ENCODE measurements around the gene QKI.
"Not testable (repeated sequence)": the region's sequence is repeated elsewhere in the genome, so short reads cannot be mapped to it uniquely, and the experiment has no call there.

QKI gene

DNA sequence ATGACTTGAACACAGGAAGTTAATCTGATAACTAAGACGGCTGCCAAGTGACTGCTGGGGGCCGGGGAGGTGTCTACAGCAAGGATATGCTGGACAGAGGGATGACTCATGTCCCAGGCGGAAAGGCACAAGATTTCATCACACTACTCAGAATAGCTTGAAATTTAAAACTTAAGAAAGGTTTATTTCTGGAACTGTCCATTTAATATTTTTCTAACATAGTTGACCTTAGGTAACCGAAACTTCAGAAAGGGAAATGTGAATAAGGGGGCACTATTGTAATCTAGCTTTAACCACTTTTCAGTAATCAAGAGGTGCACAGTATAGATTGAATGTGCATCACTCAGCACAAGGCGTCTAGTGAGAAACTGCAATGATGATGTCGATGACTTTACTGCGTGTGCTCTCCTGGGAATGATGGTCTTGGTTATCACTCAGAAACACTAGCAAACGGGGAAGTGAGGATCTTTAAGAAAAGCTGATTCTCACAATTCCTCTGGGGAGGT lies 171.5 kb downstream of the QKI start:
- DNase-seq: no peak

DNA sequence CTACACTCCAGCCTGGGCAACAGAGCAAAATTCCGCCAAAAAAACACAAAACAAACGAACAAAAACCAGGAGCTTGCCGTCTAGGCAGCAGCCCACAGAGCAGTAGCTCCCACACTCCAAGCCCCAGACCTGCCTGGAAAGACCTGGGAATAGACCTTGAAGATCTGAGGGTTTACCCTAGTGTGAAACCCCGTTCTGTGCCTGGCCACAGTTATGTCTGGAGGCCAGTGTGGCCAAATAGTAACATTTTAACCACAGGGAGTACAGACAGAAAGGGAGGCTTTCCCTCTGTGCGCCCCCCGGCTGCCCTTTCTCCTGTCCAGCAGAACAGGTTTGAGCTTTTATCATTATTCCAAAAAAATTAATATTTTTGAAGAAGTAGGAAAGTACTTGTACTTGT lies 172.4 kb downstream of the QKI start:
- DNase-seq: no peak

- no peak for DNase-seq
Measured at GRCh38 chr6:163588220-163588919, 173.9 kb downstream of the QKI start.

GRCh38 chr6:163589387-163589786 lies 174.9 kb downstream of the QKI start:
- DNase-seq: no peak

DNA sequence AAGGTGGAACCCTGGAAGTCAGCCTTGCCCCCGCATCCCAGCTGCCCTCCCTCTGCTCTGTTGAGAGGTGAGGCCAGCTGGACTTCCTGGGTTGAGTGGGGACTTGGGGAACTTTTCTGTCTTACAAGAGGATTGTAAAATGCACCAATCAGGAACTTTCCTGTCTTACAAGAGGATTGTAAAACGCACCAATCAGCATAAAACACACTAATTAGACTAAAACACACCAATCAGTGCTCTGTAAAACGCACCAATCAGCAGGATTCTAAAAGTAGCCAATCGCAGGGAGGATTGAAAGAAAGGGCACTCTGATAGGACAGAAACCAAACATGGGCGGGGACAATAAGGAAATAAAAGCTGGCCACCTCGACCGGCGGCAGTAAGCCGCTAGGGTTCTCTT lies 175.6 kb downstream of the QKI start:
- not testable (repeated sequence) for DNase-seq

DNA sequence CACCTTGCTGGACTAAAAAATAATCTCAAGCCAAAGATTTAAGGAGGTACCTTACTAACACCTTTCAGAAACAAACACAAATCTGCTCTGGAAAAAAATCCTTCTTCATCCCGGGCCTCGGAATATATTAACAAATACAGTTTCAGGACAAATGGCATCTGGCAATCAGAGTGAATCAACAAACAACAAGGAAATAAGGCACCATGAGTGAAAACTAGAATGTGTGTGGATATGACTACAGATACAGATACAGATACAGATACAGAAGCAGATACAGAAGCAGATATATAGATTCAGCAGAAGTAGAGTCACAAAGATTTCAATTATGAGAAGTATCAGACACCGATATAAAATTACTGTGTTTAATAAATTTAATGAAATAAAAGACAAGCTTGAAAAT lies 178.4 kb downstream of the QKI start:
- DNase-seq: no peak

- DNase-seq: no peak
Measured at GRCh38 chr6:163596174-163596573, 181.7 kb downstream of the QKI start.

GRCh38 chr6:163599136-163599535 lies 184.6 kb downstream of the QKI start:
- no peak for DNase-seq

- no peak for DNase-seq
Measured at GRCh38 chr6:163599684-163600083, 185.2 kb downstream of the QKI start.

- DNase-seq: no peak
Measured at GRCh38 chr6:163600331-163600730, 185.8 kb downstream of the QKI start.

- no peak for DNase-seq
Measured at GRCh38 chr6:163600781-163601180, 186.3 kb downstream of the QKI start.

- no peak for DNase-seq
Measured at GRCh38 chr6:163602851-163603250, 188.3 kb downstream of the QKI start.

DNA sequence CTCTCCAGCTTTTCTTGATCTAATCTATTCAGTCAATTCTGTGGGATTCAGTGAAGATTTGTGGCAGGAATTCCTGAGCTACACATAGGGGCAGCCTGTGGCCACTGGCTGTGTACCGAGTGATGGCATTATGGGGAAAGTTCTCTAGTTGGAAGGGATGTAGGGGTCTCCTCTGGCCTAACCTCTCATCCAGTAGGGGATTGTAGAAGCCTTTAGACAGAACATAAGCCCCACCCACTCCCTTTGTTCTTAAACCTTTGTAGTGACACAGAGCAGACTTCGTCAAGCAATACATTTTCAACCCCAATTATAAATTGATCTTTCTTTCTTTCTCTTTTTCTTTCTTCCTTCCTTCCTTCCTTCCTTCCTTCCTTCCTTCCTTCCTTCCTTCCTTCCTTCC lies 188.9 kb downstream of the QKI start:
- DNase-seq: no peak

DNA sequence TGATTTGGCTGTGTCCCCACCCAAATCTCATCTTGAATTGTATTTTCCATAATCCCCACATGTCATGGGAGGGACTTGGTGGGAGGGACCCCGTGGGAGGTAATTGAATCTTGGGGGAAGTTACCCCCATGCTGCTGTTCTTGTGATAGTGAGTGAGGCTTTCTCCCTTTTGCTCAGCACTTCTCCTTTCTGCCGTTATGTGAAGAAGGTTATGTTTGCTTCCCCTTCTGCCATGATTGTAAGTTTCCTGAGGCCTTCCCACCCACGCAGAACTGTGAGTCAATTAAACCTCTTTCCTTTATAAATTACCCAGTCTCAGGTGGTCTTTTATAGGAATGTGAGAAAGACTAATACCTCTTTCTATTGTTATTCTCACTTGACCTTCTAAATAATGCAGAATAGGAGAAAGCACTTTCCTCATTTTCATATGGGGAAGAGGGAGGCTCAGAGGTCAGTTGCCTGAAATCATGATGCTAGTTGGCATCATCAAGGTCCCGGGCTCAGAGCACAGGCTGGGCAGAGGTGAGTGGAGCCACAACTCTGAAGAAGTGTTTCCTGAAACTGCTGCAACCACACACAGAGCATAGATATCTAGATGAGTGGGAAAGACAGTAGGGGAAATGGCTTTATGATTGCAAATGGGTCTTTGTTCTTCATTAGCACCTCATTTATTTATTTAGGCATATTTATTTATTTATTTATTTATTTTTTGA lies 191.0 kb downstream of the QKI start:
- no peak for DNase-seq

- no peak for DNase-seq
Measured at GRCh38 chr6:163607792-163608191, 193.3 kb downstream of the QKI start.

DNA sequence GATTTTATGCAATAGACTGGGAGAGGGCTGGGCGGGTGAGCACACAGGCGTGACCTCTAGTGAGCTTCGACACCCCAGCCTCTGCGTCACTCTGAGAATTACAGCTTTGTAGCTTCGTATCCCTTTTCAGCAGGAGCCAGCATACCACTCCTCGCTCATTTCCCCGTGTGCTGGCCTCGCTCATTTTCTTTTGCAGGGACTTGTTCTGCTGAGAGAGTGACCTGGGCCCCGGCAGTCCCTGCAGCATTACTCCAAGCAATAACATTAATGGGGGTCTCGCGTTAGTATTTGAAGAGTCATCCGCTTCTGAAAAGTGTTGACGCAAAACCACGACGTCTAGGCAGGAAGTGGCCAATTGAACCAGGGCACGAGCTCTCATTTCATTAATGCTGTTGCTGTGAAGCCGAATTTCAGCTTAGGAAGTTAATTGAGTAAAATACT lies 193.7 kb downstream of the QKI start:
- no peak for DNase-seq

DNA sequence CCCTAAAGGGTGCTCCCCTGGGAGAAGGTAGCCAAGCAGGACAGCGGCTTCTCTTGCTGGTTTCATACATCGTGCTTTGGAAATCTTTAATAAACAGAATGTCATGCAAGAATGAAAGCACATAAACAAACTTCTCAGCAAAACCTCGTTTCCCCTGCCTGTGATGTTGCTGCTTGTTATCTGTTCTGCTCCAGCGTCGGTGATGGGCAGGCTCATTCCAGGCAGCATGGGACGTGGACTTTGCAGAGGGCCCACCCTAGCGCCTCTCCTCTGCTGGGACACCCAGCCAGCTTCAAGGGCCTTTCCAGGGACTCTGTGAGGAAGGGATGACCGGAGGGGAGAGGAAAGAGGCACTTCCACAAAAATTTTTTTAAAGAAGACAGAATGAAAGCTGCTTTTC lies 197.7 kb downstream of the QKI start:
- no peak for DNase-seq

DNA sequence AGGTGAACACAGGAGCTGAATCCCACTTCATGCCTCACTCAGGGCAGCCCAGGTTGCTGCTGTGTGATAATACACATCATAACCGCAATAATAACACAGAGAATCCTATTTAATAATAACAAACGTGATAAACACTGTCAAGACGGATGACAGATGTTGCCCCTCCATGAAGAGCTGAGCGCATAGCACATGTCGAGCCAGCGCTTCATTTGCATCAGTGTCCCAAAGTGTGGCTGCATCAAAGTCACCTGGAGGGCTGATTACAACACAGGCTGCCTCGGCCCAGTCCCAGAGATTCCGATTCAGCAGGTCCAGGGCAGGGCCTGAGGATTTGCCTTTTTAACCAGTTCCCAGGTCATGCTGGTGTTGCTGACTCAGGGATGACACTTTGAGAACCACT lies 198.5 kb downstream of the QKI start:
- no peak for DNase-seq

DNA sequence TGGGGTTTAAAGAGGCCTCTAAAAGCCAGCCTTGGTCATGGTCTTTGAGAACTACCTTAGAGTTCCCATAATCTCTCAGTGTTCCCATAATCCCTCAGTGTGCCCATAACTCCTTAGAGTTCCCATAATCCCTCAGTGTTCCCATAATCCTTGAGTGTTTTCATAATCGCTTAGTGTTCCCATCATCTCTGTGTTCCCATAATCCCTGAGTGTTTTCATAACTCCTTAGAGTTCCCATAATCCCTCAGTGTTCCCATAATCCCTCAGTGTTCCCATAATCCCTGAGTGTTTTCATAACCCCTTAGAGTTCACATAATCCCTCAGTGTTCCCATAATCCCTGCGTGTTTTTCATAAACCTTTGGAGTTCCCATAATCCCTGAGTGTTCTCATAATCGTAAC lies 199.2 kb downstream of the QKI start:
- DNase-seq: no peak

GRCh38 chr6:163616452-163616851 lies 201.9 kb downstream of the QKI start:
- DNase-seq: no peak

- DNase-seq: no peak
Measured at GRCh38 chr6:163617549-163617948, 203.0 kb downstream of the QKI start.

DNA sequence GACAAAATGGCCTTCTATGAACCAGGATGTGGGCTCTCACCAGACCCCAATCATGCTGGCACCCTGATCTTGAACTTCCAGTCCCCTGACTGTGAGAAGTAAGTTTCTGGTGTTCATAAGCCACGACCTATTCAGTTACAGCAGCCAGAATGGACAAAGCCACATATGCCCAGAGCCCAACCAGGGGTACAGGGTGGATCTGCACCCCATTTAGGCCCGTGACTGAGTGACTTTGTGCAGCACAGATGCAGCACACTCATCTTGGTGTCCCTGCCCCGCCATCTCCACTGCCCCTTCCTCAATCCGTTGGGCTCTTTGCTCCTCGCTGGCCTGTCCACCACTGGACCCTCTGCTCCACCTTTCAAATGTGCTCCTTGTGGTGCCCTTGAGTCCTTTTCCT lies 205.6 kb downstream of the QKI start:
- no peak for DNase-seq

DNA sequence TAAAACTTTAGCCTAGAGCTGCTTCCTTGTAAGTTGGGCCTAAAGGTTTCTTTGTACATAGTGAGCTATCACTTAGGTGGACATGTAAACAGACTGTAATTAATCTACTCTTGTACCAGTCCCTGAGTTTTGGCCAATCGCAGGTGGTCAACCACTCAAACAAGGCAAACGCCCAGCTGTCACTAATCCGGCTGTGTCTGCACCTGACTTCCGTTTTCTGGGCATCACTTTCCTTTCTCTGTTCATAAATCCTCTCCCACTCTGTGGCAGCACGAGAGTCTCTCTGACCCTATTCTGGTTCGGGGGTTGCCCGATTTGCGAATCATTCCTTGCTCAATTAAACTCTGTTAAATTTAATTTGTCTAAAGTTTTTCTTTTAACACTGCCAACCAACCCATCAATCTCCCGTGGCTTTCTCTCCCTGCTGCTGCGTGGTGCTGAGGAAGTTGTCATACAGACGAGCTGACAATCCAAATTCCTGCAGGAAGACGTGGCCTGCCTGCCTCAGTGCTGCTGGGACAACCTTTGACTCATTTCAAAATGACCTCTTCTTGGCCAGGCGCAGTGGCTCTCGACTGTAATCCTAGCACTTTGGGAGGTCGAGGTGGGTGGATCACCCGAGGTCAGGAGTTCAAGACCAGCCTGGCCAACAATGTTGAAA lies 206.3 kb downstream of the QKI start:
- no peak for DNase-seq

GRCh38 chr6:163625265-163625664 lies 210.7 kb downstream of the QKI start:
- DNase-seq: no peak

All from SHP77 treated with DMSO at 0.1 percent for 48 hours (cell line).